ENCODE data around the gene WWC2. TPM values are rescaled to one million over a fixed set of nuclear protein-coding genes. Genes with fewer than 3 reads are reported as not detected.

Gene WWC2
- polyA plus RNA-seq, 1 experiment, result 32.0 TPM

DNA sequence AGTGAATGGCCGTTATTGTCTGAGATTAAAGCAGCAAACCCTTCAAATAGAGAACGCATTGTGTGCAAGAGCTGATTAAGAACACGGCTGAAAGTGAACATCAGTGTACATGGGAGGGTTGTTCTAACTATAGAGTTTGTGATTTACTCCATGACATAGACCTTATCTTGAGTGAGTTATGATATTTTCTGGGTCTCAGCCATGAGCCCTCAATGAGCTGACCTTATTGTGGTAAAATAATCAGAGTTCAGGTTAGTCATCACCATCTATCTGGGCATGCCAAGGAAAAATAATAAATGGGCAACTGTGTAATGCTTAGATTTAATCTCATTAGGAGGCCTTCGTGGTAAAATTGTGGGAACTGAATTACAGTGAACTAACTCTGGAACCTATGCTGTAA is 256.3 kb downstream of the WWC2 start:
- TF ChIP-seq, protein P1, sequence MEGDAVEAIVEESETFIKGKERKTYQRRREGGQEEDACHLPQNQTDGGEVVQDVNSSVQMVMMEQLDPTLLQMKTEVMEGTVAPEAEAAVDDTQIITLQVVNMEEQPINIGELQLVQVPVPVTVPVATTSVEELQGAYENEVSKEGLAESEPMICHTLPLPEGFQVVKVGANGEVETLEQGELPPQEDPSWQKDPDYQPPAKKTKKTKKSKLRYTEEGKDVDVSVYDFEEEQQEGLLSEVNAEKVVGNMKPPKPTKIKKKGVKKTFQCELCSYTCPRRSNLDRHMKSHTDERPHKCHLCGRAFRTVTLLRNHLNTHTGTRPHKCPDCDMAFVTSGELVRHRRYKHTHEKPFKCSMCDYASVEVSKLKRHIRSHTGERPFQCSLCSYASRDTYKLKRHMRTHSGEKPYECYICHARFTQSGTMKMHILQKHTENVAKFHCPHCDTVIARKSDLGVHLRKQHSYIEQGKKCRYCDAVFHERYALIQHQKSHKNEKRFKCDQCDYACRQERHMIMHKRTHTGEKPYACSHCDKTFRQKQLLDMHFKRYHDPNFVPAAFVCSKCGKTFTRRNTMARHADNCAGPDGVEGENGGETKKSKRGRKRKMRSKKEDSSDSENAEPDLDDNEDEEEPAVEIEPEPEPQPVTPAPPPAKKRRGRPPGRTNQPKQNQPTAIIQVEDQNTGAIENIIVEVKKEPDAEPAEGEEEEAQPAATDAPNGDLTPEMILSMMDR (IDR thresholded peaks at IDR 0.05; ENCODE audit: insufficient read depth, low read depth, low read length), result no peak
- no peaks in the 10 kb centered on the region for H3K27me3 ChIP-seq (ENCODE audit: control insufficient read depth, insufficient read depth, low read length)
- DNase-seq (ENCODE audit: low read depth), result no peak
- ChIA-PET CTCF (interaction anchor here (1.2 kb wide), 1 partner anchor 93 kb away, joined by 3 read pairs; no protein-coding TSS in a partner anchor), POLR2A (no interaction called here)
- no peaks in the 10 kb centered on the region for H3K36me3 ChIP-seq (ENCODE audit: control insufficient read depth, insufficient read depth, low read length)
- no peak overlapping the region for H3K4me3 ChIP-seq (ENCODE audit: low read depth, low read length)

DNA sequence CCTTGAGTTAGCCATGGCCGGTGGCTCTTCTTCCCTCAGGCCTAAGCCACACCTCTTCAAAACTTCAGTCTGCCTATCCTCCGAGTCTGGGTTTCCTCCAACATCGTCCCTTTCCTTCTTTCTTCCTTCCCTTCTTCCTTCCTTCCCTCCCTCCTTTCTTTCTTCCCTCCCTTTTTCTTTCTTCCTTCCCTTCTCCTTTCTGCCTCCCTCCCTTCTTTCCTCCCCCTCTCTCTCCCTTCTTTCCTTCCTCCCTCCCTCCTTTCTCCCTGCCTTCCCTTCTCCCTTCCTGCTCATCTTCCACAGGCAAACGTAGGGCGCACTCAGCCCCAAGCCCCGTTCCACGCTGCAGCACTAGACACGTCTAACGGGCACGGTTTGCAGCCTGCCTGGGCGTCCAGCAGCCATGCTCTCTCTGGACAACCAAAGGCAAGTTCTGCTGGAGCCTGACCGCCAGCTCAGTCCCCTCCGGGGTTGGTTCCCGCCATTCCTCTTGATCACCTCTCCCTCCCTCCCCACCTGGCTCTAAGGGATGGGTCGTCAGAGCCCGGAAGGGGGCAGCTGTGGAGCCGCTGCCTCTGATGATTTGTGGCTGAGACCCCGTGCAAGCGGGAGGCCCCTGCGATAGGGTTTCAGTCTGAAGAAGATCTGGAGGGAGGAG is 257.2 kb downstream of the WWC2 start:
- no peak overlapping the region for H3K4me3 ChIP-seq (ENCODE audit: low read depth, low read length)
- no peak for DNase-seq (ENCODE audit: low read depth)
- TF ChIP-seq, protein P1 (IDR thresholded peaks at IDR 0.05; ENCODE audit: insufficient read depth, low read depth, low read length), result no peak
- no peaks in the 10 kb centered on the region for H3K36me3 ChIP-seq (ENCODE audit: control insufficient read depth, insufficient read depth, low read length)
- POLR2A ChIA-PET, result no interaction called here
- no peaks in the 10 kb centered on the region for H3K27me3 ChIP-seq (ENCODE audit: control insufficient read depth, insufficient read depth, low read length)
- CTCF ChIA-PET, result interaction anchor here (1.2 kb wide), 1 partner anchor 94 kb away, joined by 3 read pairs; no protein-coding TSS in a partner anchor

DNA sequence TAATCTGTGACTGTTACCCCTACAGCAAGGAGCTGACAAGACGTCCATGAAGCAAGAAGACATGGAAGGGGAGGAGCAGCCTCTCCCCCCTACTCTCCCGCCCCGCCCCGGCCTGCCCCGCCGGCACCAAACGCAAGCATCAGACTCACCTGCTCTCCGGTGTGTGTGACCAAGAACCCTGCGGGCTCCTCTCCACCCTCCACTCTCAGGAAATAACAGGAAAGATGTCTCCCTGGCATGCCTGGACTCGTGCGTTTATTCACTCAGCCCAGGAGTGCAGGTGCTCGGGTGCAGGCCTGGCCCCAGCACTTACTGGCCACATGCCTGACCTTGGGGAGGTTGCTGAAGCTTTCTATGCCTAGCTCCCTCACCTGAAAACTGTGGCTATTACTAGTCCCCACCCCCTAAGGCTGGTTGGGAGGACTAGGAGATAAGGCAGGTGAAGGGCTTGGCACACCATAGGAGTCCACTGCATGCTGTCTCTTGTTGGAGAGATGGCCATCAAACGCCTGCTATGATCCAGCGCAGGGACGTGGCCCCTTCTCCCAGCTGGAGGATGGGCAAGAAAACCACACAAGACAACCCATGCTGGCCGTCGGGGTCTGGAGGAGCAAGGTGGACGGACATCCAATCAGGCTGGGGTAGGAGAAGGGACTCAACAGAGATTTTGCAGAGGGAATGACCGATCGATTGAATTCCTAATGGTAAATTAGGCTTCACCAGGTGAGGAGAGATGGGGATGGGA is 258.0 kb downstream of the WWC2 start:
- H3K27me3 ChIP-seq (ENCODE audit: control insufficient read depth, insufficient read depth, low read length), result no peaks in the 10 kb centered on the region
- H3K4me3 ChIP-seq (ENCODE audit: low read depth, low read length), result no peak overlapping the region
- DNase-seq (ENCODE audit: low read depth), result no peak
- CTCF ChIA-PET, result no interaction called here
- TF ChIP-seq, protein P1 (IDR thresholded peaks at IDR 0.05; ENCODE audit: insufficient read depth, low read depth, low read length), result no peak
- H3K36me3 ChIP-seq (ENCODE audit: control insufficient read depth, insufficient read depth, low read length), result no peaks in the 10 kb centered on the region
- POLR2A ChIA-PET, result no interaction called here

DNA sequence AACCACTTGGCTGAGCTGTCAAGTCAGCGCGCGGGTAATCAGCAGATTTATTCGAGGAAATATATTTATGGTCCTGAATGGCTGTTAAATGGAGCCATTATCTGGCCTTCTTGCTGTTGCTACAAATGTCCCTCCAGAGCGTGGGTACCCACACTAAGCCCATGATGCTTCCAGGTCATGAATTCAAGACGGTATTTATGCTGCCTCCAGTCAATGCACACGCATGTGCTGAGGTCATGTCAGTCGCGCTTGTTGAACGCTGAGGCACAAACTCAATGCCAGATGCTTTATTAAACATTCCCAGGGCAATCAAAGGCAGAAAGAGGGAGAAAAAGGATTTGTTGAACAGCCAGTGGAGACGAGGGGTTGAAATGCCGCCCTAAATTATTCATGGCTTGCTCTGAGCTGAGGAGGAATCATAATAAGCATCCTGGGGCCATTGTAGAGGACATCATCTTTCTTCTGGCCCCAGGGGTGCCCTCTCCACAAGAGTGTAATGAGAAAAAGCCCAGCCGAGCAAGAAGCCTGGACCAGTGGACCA is 259.2 kb downstream of the WWC2 start:
- no peak for DNase-seq (ENCODE audit: low read depth)
- TF ChIP-seq, protein P1 (IDR thresholded peaks at IDR 0.05; ENCODE audit: insufficient read depth, low read depth, low read length), result no peak
- H3K36me3 ChIP-seq (ENCODE audit: control insufficient read depth, insufficient read depth, low read length), result no peaks in the 10 kb centered on the region
- ChIA-PET POLR2A (no interaction called here), CTCF (interaction anchor here (0.9 kb wide), 1 partner anchor 8 kb away, joined by 3 read pairs; no protein-coding TSS in a partner anchor)
- no peak overlapping the region for H3K4me3 ChIP-seq (ENCODE audit: low read depth, low read length)
- no peaks in the 10 kb centered on the region for H3K27me3 ChIP-seq (ENCODE audit: control insufficient read depth, insufficient read depth, low read length)

Data from BJ (cell line).